ENCODE measurements around the gene IZUMO4.
A peak's percentile ranks its signal among the peaks of the same experiment; 100 is the strongest.
"Not testable (repeated sequence)": the region's sequence is repeated elsewhere in the genome, so short reads cannot be mapped to it uniquely, and the experiment has no call there.

The IZUMO4 gene

DNA sequence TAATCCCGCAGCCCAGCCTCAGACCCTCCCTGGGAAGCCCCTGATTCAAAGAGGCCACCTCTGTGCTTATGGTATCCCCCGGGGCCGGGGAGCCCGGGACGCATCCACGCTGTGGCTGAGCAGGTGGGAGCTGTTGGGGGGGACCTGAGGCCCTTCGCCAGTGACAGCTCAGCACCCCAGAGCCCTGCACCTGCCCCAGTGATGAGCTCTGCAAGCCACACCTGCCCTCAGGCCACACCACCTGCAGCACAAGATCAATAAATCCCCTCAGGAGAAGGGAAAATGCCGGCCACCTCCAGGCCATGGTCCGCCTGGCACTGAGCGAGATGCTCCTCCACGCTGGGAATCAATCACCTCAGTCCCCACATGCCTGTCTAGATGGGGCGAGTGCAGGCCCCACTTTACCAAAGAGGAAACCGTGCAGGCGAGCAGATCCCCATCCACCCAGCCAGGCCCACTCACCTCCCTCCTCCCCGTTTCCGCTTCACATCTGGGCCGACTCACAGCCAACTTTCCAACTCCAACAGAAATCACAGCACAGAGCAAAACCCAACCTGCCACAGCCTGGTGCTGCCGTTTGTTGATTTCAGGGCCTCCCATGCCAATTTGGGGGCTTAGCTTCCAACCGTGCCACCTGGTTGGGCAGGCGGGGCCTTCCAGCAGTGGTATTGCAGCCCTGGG, 13.4 kb upstream of the IZUMO4 start:
- peak; percentile 61 for DNase-seq

DNA sequence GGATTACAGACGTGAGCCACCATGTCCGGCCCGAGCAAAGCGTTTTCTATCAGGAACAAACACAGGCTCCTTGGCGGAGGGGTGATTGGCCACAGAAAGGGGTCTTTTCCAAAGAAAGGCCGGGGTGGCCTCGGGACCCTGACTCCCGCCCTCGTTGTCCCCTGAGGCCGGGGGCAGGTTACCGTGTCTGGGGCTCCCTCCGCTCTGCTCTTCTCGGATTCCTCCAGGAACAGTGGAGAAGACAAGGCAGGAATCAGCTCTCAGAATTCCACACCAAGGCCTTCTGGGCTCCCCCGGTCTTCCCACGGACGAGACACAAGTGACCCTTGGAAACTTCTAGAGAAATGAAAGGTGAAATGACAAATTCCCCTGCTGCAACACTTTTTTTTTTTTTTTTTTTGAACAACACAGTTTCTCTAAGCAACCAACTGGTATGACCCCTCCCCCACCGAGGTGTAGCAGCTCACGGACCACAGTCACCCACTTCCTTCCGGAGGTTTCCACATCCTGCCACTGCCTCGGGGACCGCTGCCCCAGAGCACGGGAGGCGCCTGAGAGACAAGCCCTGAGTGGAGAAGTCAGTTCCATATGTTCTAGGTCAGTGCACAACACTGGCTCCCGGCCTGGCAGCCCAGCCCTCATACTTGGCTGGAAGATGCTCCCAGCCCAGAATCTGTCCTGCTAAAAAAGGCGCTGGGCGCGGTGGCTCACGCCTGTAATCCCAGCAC, 11.6 kb upstream of the IZUMO4 start:
- DNase-seq, result peak; percentile 85

DNA sequence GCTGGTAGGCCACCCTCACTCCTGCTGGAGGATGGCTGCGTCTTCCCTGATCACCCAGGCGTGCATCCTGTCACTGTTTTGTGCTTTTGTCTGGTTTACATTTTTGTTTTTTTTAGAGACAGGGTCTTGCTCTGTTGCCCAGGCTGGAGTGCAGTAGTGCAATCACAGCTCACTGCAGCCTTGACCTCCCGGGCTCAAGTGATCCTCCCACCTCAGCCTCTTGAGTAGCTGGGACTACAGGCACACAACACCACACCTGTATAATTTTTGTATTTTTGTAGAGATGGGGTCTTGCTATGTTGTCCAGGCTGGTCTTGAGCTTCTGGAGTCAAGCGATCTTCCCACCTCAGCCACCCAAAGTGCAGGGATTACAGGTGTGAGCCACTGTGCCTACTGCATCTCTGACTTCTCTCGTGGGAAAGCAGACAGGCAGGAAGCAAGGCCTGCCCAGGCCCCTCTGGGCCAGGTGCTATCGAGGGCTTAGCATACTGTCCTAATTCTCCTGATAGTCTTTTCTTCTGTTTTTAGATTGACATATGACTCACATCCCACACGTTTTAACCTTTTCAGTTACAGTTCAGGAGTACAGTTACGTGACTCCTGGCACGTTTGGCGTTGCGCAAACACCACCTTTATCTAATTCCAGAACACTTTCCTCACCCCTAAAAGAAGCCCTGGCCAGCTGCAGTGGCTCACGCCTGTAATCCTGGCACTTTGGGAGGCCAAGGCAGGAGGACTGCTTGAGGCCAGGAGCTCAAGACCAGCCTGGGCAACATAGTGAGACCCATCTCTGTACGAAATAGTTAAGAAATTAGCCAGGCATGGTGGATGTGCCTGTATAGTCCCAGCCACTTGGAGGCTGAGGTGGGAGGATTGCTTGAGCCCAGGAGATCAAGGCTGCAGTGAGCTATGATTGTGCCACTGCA, 9.8 kb upstream of the IZUMO4 start:
- not testable (repeated sequence) for DNase-seq

DNA sequence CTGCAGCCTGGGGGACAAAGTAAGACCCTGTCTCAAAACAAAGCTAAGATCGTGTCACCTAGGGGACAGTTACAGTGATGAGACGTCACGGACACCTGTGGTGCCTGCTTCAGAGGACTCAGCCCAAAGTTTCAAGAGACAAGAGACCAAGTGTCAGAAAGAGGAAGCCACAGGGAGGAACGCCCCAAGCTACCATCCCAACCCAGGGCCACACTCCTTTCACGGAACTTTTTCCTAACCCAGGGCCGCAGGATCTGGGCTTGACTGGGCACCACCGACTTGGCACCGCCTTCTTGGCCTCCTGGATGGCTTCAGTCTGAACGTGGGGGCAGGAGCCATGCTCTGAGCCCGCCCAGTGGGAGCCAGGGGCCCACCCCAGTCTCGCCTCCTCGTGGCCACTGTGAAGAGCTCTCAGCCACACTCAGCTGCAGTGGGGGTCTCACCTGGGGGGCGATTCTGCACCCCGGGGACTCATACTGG, 9.1 kb upstream of the IZUMO4 start:
- no peak for DNase-seq

GRCh38 chr19:2089001-2089711, 7.6 kb upstream of the IZUMO4 start:
- DNase-seq, result no peak

GRCh38 chr19:2089727-2090053, 7.0 kb upstream of the IZUMO4 start:
- DNase-seq, result no peak

DNA sequence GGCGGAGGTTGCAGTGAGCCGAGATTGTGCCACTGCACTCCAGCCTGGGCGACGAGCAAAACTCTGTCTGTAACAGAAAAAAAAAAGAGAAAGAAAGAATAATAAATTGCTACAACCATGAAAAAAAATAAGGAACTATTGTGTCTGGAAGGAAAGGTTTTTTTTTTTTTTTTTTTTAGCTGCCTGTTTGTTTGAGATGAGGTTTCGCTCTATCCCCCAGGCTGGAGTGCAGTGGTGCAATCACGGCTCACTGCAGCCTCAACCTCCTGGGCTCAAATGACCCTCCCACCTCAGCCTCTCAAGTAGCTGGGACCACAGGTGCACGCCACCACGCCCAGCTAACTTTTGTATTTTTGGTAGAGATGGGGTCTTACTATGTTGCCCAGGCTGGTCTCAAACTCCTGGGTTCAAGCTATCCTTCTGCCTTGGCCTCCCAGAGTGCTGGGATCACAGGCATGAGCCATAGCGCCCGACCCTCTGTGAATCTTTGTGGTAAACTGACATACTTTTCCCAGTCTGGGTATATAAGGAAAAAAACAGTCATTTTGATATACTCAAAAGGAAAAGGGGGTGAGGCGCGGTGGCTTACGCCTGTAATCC, 4.7 kb upstream of the IZUMO4 start:
- DNase-seq, result not testable (repeated sequence)

- DNase-seq, result peak; percentile 76
Measured at GRCh38 chr19:2096034-2096479, 658 bp upstream of the IZUMO4 start, which contains the start of gene MOB3A. MOB3A (minus strand) TSS chr19:2096326; CDS start chr19:2078560, 17,766 bp downstream.

DNA sequence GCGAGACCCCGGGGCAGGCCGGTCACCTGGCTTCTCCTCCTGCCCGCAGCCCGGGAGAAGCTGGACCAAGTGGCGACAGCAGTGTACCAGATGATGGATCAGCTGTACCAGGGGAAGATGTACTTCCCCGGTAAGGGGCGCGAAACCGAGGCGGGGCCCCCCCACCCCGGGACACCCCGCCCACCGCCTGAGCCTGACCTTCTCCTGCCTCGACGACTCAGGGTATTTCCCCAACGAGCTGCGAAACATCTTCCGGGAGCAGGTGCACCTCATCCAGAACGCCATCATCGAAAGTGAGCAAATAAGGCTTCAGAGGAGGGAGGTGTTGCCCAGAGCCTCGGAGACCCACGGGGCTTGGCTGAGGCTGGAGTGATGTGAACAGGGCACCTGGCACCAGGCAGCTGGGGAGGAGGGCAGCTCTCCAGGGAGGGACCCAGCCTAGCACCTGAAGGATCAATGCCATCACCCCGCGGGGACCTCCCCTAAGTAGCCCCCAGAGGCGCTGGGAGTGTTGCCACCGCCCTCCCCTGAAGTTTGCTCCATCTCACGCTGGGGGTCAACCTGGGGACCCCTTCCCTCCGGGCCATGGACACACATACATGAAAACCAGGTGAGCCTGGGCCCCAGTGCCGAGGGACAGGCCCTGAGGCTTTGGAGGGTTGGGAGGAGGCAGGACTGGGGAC, 629 bp downstream of the IZUMO4 start:
- peak; percentile 42 for DNase-seq

DNA sequence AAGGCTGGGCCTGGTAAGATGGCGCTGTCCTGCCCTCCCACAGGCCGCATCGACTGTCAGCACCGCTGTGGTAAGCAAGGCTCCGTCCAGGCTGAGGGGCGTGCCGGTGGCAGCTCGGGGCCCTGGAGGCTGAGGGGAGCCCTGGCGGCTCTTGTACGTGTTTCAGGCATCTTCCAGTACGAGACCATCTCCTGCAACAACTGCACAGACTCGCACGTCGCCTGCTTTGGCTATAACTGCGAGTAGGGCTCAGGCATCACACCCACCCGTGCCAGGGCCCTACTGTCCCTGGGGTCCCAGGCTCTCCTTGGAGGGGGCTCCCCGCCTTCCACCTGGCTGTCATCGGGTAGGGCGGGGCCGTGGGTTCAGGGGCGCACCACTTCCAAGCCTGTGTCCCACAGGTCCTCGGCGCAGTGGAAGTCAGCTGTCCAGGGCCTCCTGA, 1.2 kb downstream of the IZUMO4 start:
- DNase-seq, result no peak

DNA sequence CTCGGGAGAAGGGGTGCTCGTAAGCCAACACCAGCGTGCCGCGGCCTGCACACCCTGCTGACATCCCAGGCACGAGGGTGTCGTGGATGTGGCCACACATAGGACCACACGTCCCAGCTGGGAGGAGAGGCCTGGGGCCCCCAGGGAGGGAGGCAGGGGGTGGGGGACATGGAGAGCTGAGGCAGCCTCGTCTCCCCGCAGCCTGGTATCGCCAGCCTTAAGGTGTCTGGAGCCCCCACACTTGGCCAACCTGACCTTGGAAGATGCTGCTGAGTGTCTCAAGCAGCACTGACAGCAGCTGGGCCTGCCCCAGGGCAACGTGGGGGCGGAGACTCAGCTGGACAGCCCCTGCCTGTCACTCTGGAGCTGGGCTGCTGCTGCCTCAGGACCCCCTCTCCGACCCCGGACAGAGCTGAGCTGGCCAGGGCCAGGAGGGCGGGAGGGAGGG, 2.4 kb downstream of the IZUMO4 start:
- DNase-seq, result no peak

DNA sequence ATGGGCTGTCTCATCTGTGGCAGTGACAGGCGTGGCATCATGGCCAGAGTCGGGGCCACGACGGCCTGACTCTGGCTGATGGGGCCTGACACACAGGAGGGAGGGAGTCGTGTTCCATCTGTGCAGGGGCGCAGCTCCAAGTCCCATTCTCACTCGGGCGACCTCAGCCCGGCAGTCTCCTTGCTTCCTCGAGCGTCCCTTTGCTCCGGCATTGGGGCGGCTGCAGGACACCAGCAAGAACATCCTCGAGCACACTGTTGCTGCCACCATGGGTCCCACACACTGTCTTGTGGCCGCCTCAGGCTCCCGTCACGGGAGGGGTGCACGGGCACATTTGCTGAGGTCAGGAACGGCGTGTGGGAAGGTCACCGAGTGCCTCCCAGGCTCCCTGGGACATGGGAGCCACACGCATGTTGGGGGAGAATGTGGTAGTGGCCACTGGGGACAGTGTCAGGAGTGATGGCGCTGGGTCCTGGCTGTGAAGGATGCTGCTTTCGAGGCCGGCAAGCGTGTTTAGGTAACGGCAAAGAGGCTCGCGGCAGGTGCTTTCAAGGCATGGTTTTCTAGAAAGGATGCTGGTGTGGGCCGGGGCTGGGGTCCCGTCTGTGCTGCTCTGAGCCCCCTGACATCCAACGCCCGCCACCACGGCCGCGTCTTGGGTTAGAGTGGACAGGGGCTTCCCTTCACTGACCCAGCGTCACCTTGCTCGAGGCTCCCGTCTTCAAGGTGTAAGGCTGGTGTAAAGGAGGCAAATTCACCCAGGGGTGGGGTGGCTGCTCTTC, 3.4 kb downstream of the IZUMO4 start:
- DNase-seq, result no peak

- DNase-seq, result no peak
Measured at GRCh38 chr19:2100719-2101061, 4.0 kb downstream of the IZUMO4 start.

DNA sequence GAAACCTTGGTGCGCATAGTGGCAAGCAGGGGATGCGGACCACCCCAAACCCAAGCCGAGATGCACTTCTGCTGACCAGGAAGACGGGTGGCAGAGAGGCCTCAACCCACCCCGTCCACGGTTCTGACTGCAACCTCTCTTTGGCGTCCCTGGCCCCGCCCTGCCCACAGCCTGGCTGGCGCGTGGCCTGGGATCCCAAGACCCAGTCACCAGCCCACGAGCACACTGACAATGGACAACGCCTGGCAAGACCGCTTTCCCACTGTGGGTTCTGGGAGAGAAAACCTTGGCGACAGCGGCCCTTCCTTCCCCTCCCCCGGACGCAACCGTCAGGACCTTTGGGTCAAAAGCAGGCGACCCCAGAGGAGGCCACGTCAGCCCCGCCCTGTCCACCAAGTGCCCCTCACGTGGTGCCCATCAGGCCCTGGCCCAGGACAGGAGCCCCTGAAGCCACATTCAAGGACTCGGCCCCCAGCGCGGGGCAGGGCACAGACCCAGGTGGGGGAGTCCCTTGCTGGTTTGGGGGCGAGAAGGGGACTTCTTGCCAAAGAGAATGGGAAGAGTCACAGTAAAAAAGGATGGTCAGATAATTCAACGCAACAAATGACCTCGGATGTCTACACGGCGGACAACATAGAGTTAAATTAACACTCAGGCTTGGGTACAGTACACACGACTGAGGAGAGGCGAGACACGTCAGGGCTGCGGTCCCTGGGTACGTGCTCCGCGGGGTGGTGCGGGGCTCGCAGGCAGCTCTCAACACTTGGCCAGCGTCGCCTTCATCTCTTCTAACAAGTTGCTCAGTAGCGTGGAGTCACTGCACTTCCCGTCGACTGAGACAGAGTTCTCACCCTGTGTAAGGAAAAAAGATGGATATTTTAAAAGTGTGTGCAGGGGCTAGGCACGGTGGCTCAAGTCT, 5.0 kb downstream of the IZUMO4 start:
- no peak for DNase-seq

- DNase-seq, result no peak
Measured at GRCh38 chr19:2103045-2103707, 6.5 kb downstream of the IZUMO4 start.

DNA sequence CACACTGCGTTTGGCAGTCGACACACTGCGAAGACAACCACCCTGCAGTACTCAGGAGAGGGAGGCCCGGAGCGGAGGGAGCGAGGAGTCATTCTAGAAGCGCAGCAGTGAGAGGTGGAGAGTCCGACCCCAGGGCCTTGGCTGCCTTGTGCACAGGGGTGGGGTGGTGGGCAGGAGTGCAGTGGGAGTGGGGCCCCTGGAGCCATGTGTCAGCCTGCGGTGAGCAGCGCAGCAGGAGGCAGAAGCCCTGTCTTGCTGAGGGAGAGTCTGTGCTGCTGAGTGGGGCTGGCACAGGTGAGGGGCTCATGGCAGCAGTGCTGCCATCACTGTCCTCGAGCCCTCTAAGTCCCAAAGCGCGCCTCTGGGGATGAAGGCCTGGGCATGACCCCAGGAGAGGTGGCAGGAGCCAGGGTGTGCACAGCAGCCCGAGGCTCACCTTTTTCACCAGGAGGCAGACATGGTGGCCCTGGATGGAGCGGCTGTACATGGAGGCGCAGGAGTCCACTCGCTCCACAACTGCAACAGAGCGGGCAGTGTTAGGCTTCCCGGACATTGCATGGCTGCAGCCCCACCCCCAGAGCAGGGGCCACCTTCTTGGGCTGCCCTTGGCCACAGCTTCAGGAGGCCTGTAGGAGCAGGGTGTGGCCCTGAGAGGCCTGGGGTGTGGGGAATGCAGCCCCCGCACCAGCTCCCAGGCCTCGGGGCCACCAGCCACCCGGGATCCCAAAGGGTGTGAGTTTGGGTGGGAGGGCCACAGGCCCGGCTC, 11.7 kb downstream of the IZUMO4 start:
- no peak for DNase-seq

- no peak for DNase-seq
Measured at GRCh38 chr19:2109046-2109864, 12.5 kb downstream of the IZUMO4 start.
